Psoas muscle (tissue), 8 donors: ENCODE results near the gene FCHO1. TPM values are rescaled to one million over a fixed set of nuclear protein-coding genes. Genes with fewer than 3 reads are reported as not detected.

Experiments
- ATAC-seq, 4 donors: fragments of 200-7000 bp; cut with Tn5 transposase; one replicate each; pipeline ENCODE4 v1.9.1; 2020; ENCODE audit warnings: moderate library complexity in 3 of 4, mild to moderate bottlenecking in 2 of 4
- DNase-seq, 2 donors: peaks; one replicate each; pipeline ENCODE4 v3.0.0-alpha.2; 2020
- H3K27ac ChIP-seq: fragments of 200-600 bp; one replicate; pipeline ENCODE4 v1.8.0; 2022
- H3K27me3 ChIP-seq, 3 donors: fragments of 200-600 bp in 1 of 3; one replicate each; pipeline versions ENCODE4 v1.6.1 to v1.8.0; 2013 to 2022; ENCODE audit warnings: low read length in 2 of 3, mild to moderate bottlenecking in 2 of 3, moderate library complexity in 1 of 3; ENCODE audit not compliant: insufficient read depth in 3 of 3
- H3K36me3 ChIP-seq, 2 donors: fragments of 200-600 bp in 1 of 2; one replicate each; pipeline versions ENCODE4 v1.6.1 to v1.8.0; 2013 to 2022; ENCODE audit warnings: low read depth in 1 of 2, mild to moderate bottlenecking in 1 of 2, moderate library complexity in 1 of 2; ENCODE audit not compliant: insufficient read depth in 1 of 2
- H3K4me1 ChIP-seq: fragments of 200-600 bp; one replicate; pipeline ENCODE4 v1.8.0; 2022
- H3K4me3 ChIP-seq: fragments of 200-600 bp; one replicate; pipeline ENCODE4 v1.8.0; 2022; ENCODE audit warnings: mild to moderate bottlenecking
- H3K9me3 ChIP-seq: fragments of 200-600 bp; one replicate; pipeline ENCODE4 v1.8.0; 2022
- WGBS, 3 donors: extraction: QIAGEN DNeasy Blood & Tissue Kit; methylation state at CpG; one replicate each; pipeline versions ENCODE4 v1.1.6 to v1.1.7; 2013; 5-methylcytosine and 5-hydroxymethylcytosine counted together
- intact Hi-C, 2 donors: fragments of 100-400 bp; cut with DNase I; formaldehyde crosslinking; loops; one replicate each; pipeline versions ENCODE4 v1.11.0 to v1.14.2; 2022
- polyA plus RNA-seq, 3 donors: library from polyadenylated mRNA; stranded (reverse); fragments of 200-250 nt; gene quantifications; one replicate each; pipeline ENCODE4 v1.2.3, GENCODE V29; 2013
- total RNA-seq, 4 donors: library from RNA; stranded (reverse); fragmentation: NEBNext Ultra II Directional in 2 of 4; extraction: Animal tissue kit (Norgen Biotek cat#: 25700) in 2 of 4; gene quantifications; one replicate each; pipeline versions ENCODE4 v1.2.1 to v1.2.4, GENCODE V29; 2021 to 2023
- TF ChIP-seq, protein P1 (sequence below): fragments of 200-600 bp; IDR thresholded peaks from one replicate; pipeline ENCODE4 v1.8.0; 2022; ENCODE audit warnings: antibody characterized with exemption
- donor health status: healthy with polysubstance abuse.
- donor health status: DM: no; HTN: no; CAD: no; lungs with moderate emphysema.
- donor health status: Bipolar disorder and iron deficiency.
- donor health status: healthy.
- donor health status: DM: yes; HTN: yes; CAD: no.
- donor health status: DM: no; HTN: no; CAD: no.
- donor health status: DM: no; HTN: no; CAD: no.
- donor health status: DM: yes; HTN: yes; CAD: no.

FCHO1 gene
- total and polyA plus RNA-seq, 7 donors = 0.10 to 0.68 (median 0.36) TPM; not detected in 1

DNA sequence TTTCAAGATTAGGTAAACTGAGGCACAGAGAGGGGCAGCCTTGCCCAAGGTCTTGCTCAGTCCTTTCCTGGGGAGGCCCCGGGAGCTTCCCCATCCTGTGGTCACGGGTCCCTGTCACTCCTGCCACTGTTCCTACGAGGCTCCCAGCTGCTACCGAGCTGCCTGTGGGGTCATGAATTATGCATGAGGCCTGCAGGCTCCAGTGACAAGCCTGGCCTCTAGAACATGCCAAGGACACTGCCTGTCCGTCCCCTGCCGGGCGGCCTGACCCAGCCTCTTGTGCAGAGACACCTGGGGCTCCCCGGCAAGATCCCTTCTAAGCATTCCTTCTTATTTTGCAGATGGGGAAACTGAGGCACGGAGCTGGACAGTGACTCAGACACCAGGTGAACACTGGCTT, 2.7 kb downstream of the FCHO1 start:
- no peak for DNase-seq

DNA sequence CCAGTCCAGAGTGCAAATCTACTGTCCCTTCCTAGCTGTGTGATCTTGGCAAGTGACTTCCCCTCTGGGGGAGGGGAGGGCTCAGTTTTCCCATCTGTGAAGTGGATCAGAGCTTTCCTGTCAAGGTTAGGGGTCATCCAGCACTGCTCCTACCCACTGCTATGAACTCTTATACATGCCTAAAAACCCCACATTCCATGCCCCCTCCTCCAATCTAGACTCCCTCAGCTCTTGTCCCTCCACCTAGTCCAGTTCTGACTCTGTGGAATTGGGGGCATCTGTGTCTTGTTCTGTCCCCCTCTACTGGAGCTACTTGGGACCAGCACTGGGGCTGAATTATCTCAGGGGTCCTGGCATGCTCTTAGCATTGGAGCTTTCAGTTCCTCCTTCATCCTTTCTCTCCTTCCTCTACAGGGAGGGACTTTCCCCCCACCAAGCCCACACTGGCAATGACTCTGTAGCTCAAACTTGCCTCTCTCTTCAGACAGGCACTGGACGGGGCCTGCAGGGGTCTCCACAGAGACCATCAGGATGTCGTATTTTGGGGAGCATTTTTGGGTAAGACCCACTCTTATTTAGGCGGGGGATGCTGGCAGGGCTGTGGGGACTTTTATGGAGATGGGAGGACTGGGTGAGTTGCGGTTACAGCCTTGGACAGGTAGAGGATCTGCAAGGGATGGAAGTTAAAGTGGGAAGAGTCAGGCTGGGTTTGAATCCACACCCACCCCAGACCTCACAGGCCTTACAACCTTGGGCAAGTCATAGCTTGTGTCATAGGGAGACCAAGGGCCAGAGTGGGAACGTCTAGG, 3.6 kb downstream of the FCHO1 start:
- Histone ChIP-seq H3K4me1 (no peaks in the 10 kb centered on the region), H3K27ac (no peak overlapping the region), H3K4me3 (no peak overlapping the region), H3K9me3 (no peaks in the 10 kb centered on the region), H3K27me3 (peaks cover 0 to 10% (median 8%) of the 10 kb centered on the region in 3 donors), H3K36me3 (no peaks in the 10 kb centered on the region)
- 73 to 80% (median 77%) methylated on average over 5 of the region's 5 CpGs for WGBS, 3 donors
- no peak for DNase-seq
- no peak for ATAC-seq
- intact Hi-C loops = no loop called here
- TF ChIP-seq, protein P1, sequence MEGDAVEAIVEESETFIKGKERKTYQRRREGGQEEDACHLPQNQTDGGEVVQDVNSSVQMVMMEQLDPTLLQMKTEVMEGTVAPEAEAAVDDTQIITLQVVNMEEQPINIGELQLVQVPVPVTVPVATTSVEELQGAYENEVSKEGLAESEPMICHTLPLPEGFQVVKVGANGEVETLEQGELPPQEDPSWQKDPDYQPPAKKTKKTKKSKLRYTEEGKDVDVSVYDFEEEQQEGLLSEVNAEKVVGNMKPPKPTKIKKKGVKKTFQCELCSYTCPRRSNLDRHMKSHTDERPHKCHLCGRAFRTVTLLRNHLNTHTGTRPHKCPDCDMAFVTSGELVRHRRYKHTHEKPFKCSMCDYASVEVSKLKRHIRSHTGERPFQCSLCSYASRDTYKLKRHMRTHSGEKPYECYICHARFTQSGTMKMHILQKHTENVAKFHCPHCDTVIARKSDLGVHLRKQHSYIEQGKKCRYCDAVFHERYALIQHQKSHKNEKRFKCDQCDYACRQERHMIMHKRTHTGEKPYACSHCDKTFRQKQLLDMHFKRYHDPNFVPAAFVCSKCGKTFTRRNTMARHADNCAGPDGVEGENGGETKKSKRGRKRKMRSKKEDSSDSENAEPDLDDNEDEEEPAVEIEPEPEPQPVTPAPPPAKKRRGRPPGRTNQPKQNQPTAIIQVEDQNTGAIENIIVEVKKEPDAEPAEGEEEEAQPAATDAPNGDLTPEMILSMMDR = no peak

More for the DNA sequence above, 2.7 kb downstream of the FCHO1 start:
- no peak for ATAC-seq
- Histone ChIP-seq H3K27ac (no peak overlapping the region), H3K36me3 (no peaks in the 10 kb centered on the region), H3K9me3 (no peaks in the 10 kb centered on the region), H3K4me1 (no peaks in the 10 kb centered on the region), H3K4me3 (no peak overlapping the region), H3K27me3 (peaks cover 0 to 8% (median 7%) of the 10 kb centered on the region in 3 donors)
- intact Hi-C loops = no loop called here
- TF ChIP-seq, protein P1 = no peak
- 31 to 42% (median 34%) methylated on average over 9 of the region's 9 CpGs for WGBS, 3 donors

DNA sequence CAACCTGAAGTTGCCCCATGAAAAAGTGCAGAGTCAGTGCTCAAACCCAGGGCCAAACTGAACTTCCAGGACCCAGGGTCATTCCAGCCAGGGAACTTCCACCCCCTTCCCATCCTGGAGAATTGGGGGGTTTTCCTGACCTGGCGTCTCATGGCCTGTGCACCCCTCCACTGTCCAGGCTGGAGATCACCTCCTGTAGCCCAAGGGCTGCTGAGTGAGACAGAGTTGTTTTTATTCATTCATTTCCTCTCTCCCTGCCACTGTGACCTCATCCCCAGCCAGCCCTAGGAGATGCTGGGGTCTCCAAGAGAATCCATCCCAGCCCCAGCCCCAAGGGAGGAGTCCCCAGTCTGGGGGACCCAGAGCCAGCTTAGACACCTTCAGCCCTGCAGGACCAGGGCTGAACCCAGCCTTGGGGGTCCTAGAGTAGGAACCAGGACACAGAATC, 4.2 kb downstream of the FCHO1 start:
- no peak overlapping the region for H3K4me3 ChIP-seq
- TF ChIP-seq, protein P1 = no peak
- H3K36me3 ChIP-seq = no peaks in the 10 kb centered on the region
- H3K27me3 ChIP-seq = peaks cover 0 to 10% (median 8%) of the 10 kb centered on the region in 3 donors
- DNase-seq (no peak), ATAC-seq (no peak)
- intact Hi-C loops = no loop called here
- H3K27ac ChIP-seq = no peak overlapping the region
- no peaks in the 10 kb centered on the region for H3K9me3 ChIP-seq
- WGBS, 3 donors = 56 to 71% (median 67%) methylated on average over 1 of the region's 1 CpG
- no peaks in the 10 kb centered on the region for H3K4me1 ChIP-seq

DNA sequence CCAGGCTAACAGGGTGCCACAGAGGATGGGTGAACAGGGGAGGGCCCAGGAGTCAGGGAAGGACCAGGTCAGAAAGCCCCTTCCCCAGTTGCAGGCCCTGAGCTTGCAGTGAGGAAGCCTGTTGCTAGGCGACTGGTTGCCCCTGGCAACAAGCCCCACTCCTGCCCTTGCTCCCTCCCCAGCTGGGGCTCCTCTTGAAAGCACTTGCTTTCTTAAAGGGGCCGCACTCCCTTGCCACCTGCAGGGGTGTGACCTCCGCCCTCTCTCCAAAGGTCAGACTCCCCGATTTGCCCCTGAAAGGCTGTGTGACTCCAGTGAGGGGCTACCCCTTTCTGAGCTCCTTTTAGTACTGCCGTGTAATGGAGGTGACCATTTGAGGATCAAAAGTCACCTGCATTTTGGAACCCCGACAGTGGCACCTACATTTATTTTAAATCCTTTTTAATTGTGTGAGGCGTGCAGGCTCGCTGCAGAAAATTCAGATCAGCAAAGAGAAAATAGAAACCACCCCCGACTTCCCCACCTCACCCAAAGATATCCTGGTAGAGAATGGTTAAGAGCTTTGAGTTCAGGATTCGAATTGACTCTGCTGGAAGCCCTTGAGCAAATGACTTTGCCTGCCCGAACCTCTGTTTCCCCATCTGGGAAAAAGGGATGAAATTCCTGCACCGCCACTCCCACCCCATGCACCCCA, 4.8 kb downstream of the FCHO1 start:
- no peaks in the 10 kb centered on the region for H3K9me3 ChIP-seq
- intact Hi-C loops = no loop called here
- 39 to 48% (median 41%) methylated on average over 11 to 12 of the region's 12 CpGs for WGBS, 3 donors
- no peaks in the 10 kb centered on the region for H3K36me3 ChIP-seq
- H3K4me1 ChIP-seq = no peaks in the 10 kb centered on the region
- TF ChIP-seq, protein P1 = no peak
- ATAC-seq (no peak), DNase-seq (no peak)
- no peak overlapping the region for H3K4me3 ChIP-seq
- no peak overlapping the region for H3K27ac ChIP-seq
- H3K27me3 ChIP-seq = peaks cover 0 to 13% (median 8%) of the 10 kb centered on the region in 3 donors
